ENCODE data around the gene FKBP15. TPM values are rescaled to one million over a fixed set of nuclear protein-coding genes. Genes with fewer than 3 reads are reported as not detected.

FKBP15 gene
- total RNA-seq, 1 experiment from 2014 or later: 18.5 TPM

- no peak for TF ChIP-seq CTCF (conservative IDR thresholded peaks at IDR 0.05)
- Mint-ChIP-seq H3K27me3 (ENCODE audit: low read depth) (no peaks in the 10 kb centered on the region), H3K36me3 (ENCODE audit: insufficient read depth in 1 of 3, low read depth in 3 of 3) (peaks cover 10 to 48% (median 37%) of the 10 kb centered on the region in 3 experiments; a peak in 5 of 7 replicates), H3K4me3 (no peak overlapping the region), H3K4me1 (peaks cover 4 to 5% of the 10 kb centered on the region in 2 experiments), H3K27ac (no peak overlapping the region), H3K9me3 (no peaks in the 10 kb centered on the region)
- H2AK5ac ChIP-seq (ENCODE audit: insufficient read length, low read length): no peak overlapping the region
- no peak overlapping the region for H2BK12ac ChIP-seq (ENCODE audit: insufficient read length, low read depth, low read length)
- H2BK5ac ChIP-seq (ENCODE audit: insufficient read length, low read length): no peak overlapping the region
- no peak overlapping the region for H2AFZ ChIP-seq (ENCODE audit: low read length)
- no peaks in the 10 kb centered on the region for H3K23me2 ChIP-seq (ENCODE audit: insufficient read length, low read depth, low read length, poor library complexity, severe bottlenecking)
- no peak overlapping the region for H3K56ac ChIP-seq (ENCODE audit: insufficient read length, low read depth, low read length)
- DNase-seq: no peak
- H2BK15ac ChIP-seq (ENCODE audit: low read depth, low read length): no peak overlapping the region
- H3T11ph ChIP-seq (ENCODE audit: low read length): no peak overlapping the region
- H3K9ac ChIP-seq (ENCODE audit: extremely low read depth, insufficient read length, low read length): no peak overlapping the region
- no peak overlapping the region for H3K14ac ChIP-seq (ENCODE audit: insufficient read depth, low read length)
- H2BK20ac ChIP-seq (ENCODE audit: low read depth, low read length, poor library complexity, severe bottlenecking): no peak overlapping the region
- H3K79me2 ChIP-seq (ENCODE audit: insufficient read depth, low read length): no peaks in the 10 kb centered on the region
- H3K18ac ChIP-seq (ENCODE audit: insufficient read length, low read depth, low read length): no peak overlapping the region
- no peaks in the 10 kb centered on the region for H3K79me1 ChIP-seq (ENCODE audit: insufficient read depth, low read depth, low read length, poor library complexity, severe bottlenecking)
- H4K20me1 ChIP-seq (ENCODE audit: control insufficient read depth, insufficient read depth, insufficient read length): no peaks in the 10 kb centered on the region
- no peak overlapping the region for H3K4me2 ChIP-seq (ENCODE audit: insufficient read depth, insufficient read length, low read length)
- no CpG with 5 or more reads among the region's 2 CpGs for WGBS (ENCODE audit: extremely low coverage, insufficient read length, low lambda C conversion rate)
- no peak overlapping the region for H2BK120ac ChIP-seq (ENCODE audit: low read depth, low read length, poor library complexity, severe bottlenecking)
- no peaks in the 10 kb centered on the region for H3K27me3 ChIP-seq (ENCODE audit: insufficient read depth, low read length)
- H3K9me3 ChIP-seq (ENCODE audit: control insufficient read depth, low read depth, low read length): no peaks in the 10 kb centered on the region
- no peak overlapping the region for H4K5ac ChIP-seq (ENCODE audit: insufficient read length, low read depth, low read length)
- no peak overlapping the region for H4K8ac ChIP-seq (replicated peaks; ENCODE audit: insufficient read length, low read depth, low read length)
- H3K27ac ChIP-seq (ENCODE audit: insufficient read length, low read depth, low read length): no peak overlapping the region
- H3K4me1 ChIP-seq (ENCODE audit: insufficient read depth, low read length): no peaks in the 10 kb centered on the region
- H3K4ac ChIP-seq (ENCODE audit: low read depth, low read length): no peak overlapping the region
- H4K91ac ChIP-seq (ENCODE audit: insufficient read length, low read depth, low read length): no peak overlapping the region
- H3K23ac ChIP-seq (ENCODE audit: insufficient read length, low read depth, low read length): no peak overlapping the region
These were observed 48.8 kb upstream of the FKBP15 start for GRCh38 chr9:113269871-113270270.
